IPS-15b (cell line): ENCODE data around the gene XIRP2.
A peak's percentile ranks its signal among the peaks of the same experiment; 100 is the strongest.
"Not testable (repeated sequence)": the region's sequence is repeated elsewhere in the genome, so short reads cannot be mapped to it uniquely, and the experiment has no call there.

Source experiments
- H3K27me3 ChIP-seq: one replicate; pipeline ENCODE4 v1.6.1; 2013; ENCODE audit warnings: low read length; ENCODE audit not compliant: control insufficient read depth, insufficient read depth
- H3K36me3 ChIP-seq: one replicate; pipeline ENCODE4 v1.6.1; 2013; ENCODE audit warnings: low read length; ENCODE audit not compliant: control insufficient read depth, insufficient read depth
- H3K4me1 ChIP-seq: one replicate; pipeline ENCODE4 v1.6.1; 2013; ENCODE audit warnings: mild to moderate bottlenecking, low read length; ENCODE audit not compliant: control insufficient read depth, insufficient read depth
- H3K4me3 ChIP-seq: one replicate; pipeline ENCODE4 v1.5.1; 2013; ENCODE audit warnings: low read depth, low read length
- H3K9ac ChIP-seq: one replicate; pipeline ENCODE4 v1.6.1; 2013; ENCODE audit warnings: low read depth, mild to moderate bottlenecking, low read length
- H3K9me3 ChIP-seq: one replicate; pipeline ENCODE4 v1.6.1; 2013; ENCODE audit warnings: mild to moderate bottlenecking, low read length; ENCODE audit not compliant: control insufficient read depth, insufficient read depth

Gene XIRP2

GRCh38 chr2:167237478-167237877 is 349.2 kb downstream of the XIRP2 start:
- H3K4me3 ChIP-seq, result no peak overlapping the region
- H3K9me3 ChIP-seq, result no peaks in the 10 kb centered on the region
- peaks cover 4% of the 10 kb centered on the region for H3K4me1 ChIP-seq
- no peaks in the 10 kb centered on the region for H3K27me3 ChIP-seq
- no peak overlapping the region for H3K9ac ChIP-seq
- no peaks in the 10 kb centered on the region for H3K36me3 ChIP-seq

- Histone ChIP-seq H3K9ac (no peak overlapping the region), H3K9me3 (no peaks in the 10 kb centered on the region), H3K36me3 (no peaks in the 10 kb centered on the region), H3K27me3 (no peaks in the 10 kb centered on the region), H3K4me1 (no peaks in the 10 kb centered on the region), H3K4me3 (no peak overlapping the region)
Observed at GRCh38 chr2:167240671-167241070, 352.4 kb downstream of the XIRP2 start.

- no peaks in the 10 kb centered on the region for H3K9me3 ChIP-seq
- no peak overlapping the region for H3K4me3 ChIP-seq
- no peak overlapping the region for H3K9ac ChIP-seq
- no peaks in the 10 kb centered on the region for H3K4me1 ChIP-seq
- H3K27me3 ChIP-seq, result no peaks in the 10 kb centered on the region
- no peaks in the 10 kb centered on the region for H3K36me3 ChIP-seq
Observed at GRCh38 chr2:167249197-167249596, 360.9 kb downstream of the XIRP2 start.

- no peak overlapping the region for H3K9ac ChIP-seq
- H3K9me3 ChIP-seq, result no peaks in the 10 kb centered on the region
- no peaks in the 10 kb centered on the region for H3K27me3 ChIP-seq
- H3K4me3 ChIP-seq, result no peak overlapping the region
- H3K36me3 ChIP-seq, result no peaks in the 10 kb centered on the region
- H3K4me1 ChIP-seq, result peaks cover 4% of the 10 kb centered on the region
Observed at GRCh38 chr2:167253025-167253424, 364.7 kb downstream of the XIRP2 start.

GRCh38 chr2:167254721-167255120 is 366.4 kb downstream of the XIRP2 start:
- no peak overlapping the region for H3K9ac ChIP-seq
- H3K9me3 ChIP-seq, result no peaks in the 10 kb centered on the region
- H3K4me3 ChIP-seq, result no peak overlapping the region
- no peaks in the 10 kb centered on the region for H3K27me3 ChIP-seq
- H3K4me1 ChIP-seq, result peaks cover 14% of the 10 kb centered on the region
- no peaks in the 10 kb centered on the region for H3K36me3 ChIP-seq

GRCh38 chr2:167258712-167259111 is 370.4 kb downstream of the XIRP2 start:
- no peak overlapping the region for H3K9ac ChIP-seq
- H3K4me3 ChIP-seq, result no peak overlapping the region
- no peaks in the 10 kb centered on the region for H3K27me3 ChIP-seq
- peaks cover 14% of the 10 kb centered on the region for H3K4me1 ChIP-seq
- H3K9me3 ChIP-seq, result no peaks in the 10 kb centered on the region
- no peaks in the 10 kb centered on the region for H3K36me3 ChIP-seq

GRCh38 chr2:167264380-167264779 is 376.1 kb downstream of the XIRP2 start:
- no peaks in the 10 kb centered on the region for H3K27me3 ChIP-seq
- H3K36me3 ChIP-seq, result no peaks in the 10 kb centered on the region
- peaks cover 11% of the 10 kb centered on the region for H3K9me3 ChIP-seq
- no peak overlapping the region for H3K4me3 ChIP-seq
- peaks cover 6% of the 10 kb centered on the region for H3K4me1 ChIP-seq
- H3K9ac ChIP-seq, result no peak overlapping the region

GRCh38 chr2:167265004-167265403 is 376.7 kb downstream of the XIRP2 start:
- H3K9me3 ChIP-seq, result peaks cover 14% of the 10 kb centered on the region
- no peak overlapping the region for H3K9ac ChIP-seq
- H3K27me3 ChIP-seq, result no peaks in the 10 kb centered on the region
- H3K36me3 ChIP-seq, result no peaks in the 10 kb centered on the region
- H3K4me3 ChIP-seq, result no peak overlapping the region
- H3K4me1 ChIP-seq, result peaks cover 6% of the 10 kb centered on the region

- Histone ChIP-seq H3K9me3 (peaks cover 14% of the 10 kb centered on the region), H3K4me1 (peaks cover 6% of the 10 kb centered on the region), H3K9ac (no peak overlapping the region), H3K4me3 (no peak overlapping the region), H3K36me3 (no peaks in the 10 kb centered on the region), H3K27me3 (no peaks in the 10 kb centered on the region)
Observed at GRCh38 chr2:167265722-167266121, 377.4 kb downstream of the XIRP2 start.

- peaks cover 18% of the 10 kb centered on the region for H3K4me1 ChIP-seq
- peaks cover 14% of the 10 kb centered on the region for H3K9me3 ChIP-seq
- not testable (repeated sequence) for H3K9ac ChIP-seq, H3K27me3 ChIP-seq, H3K4me3 ChIP-seq, H3K36me3 ChIP-seq
Observed at GRCh38 chr2:167268245-167268644, 380.0 kb downstream of the XIRP2 start.

- Histone ChIP-seq H3K9me3 (peaks cover 14% of the 10 kb centered on the region), H3K4me3 (no peak overlapping the region), H3K4me1 (peaks cover 32% of the 10 kb centered on the region), H3K9ac (no peak overlapping the region), H3K36me3 (no peaks in the 10 kb centered on the region), H3K27me3 (no peaks in the 10 kb centered on the region)
Observed at GRCh38 chr2:167271932-167272331, 383.7 kb downstream of the XIRP2 start.

- Histone ChIP-seq H3K9ac (no peak overlapping the region), H3K36me3 (no peaks in the 10 kb centered on the region), H3K4me1 (peaks cover 32% of the 10 kb centered on the region), H3K27me3 (no peaks in the 10 kb centered on the region), H3K4me3 (peak overlapping the region; percentile 6), H3K9me3 (no peaks in the 10 kb centered on the region)
Observed at GRCh38 chr2:167275046-167275445, 386.8 kb downstream of the XIRP2 start.

GRCh38 chr2:167279810-167280209 is 391.5 kb downstream of the XIRP2 start:
- Histone ChIP-seq H3K27me3 (no peaks in the 10 kb centered on the region), H3K36me3 (no peaks in the 10 kb centered on the region), H3K4me1 (peaks cover 16% of the 10 kb centered on the region), H3K9me3 (no peaks in the 10 kb centered on the region), H3K9ac (no peak overlapping the region), H3K4me3 (no peak overlapping the region)
